ENCODE data around the gene ZNF556.
A peak's percentile ranks its signal among the peaks of the same experiment; 100 is the strongest.
"Not testable (repeated sequence)": the region's sequence is repeated elsewhere in the genome, so short reads cannot be mapped to it uniquely, and the experiment has no call there.

Gene ZNF556

DNA sequence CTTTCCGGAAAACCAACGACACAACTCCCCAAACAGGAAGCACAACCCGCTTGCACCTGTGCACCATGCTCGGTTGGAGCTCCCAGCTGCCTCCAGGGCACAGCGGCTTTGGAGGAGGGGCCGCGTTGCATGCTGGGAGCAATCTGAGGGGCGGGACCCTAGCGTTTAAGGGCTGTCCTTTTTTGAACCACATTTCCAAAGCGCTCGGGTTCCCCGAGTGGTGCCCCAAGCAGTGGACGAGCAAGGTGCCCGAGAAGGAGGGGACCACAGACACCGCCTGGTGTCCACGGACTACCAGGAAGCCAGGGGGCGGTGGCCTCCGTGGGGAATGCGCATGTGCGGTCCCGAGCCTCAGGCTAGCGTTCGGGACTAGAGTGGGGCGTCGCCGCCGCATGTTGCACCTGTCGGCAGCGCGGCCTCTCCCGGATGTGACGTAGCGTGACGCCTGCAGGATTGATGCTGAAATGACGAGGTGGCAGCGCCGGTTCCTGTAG, 21.6 kb downstream of the ZNF556 start:
- DNase-seq (ENCODE audit: low spot score), result no peak
- Histone ChIP-seq H3K27ac (no peak overlapping the region), H3K4me3 (no peak overlapping the region)
- TF ChIP-seq, protein P1, sequence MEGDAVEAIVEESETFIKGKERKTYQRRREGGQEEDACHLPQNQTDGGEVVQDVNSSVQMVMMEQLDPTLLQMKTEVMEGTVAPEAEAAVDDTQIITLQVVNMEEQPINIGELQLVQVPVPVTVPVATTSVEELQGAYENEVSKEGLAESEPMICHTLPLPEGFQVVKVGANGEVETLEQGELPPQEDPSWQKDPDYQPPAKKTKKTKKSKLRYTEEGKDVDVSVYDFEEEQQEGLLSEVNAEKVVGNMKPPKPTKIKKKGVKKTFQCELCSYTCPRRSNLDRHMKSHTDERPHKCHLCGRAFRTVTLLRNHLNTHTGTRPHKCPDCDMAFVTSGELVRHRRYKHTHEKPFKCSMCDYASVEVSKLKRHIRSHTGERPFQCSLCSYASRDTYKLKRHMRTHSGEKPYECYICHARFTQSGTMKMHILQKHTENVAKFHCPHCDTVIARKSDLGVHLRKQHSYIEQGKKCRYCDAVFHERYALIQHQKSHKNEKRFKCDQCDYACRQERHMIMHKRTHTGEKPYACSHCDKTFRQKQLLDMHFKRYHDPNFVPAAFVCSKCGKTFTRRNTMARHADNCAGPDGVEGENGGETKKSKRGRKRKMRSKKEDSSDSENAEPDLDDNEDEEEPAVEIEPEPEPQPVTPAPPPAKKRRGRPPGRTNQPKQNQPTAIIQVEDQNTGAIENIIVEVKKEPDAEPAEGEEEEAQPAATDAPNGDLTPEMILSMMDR (IDR thresholded peaks at IDR 0.05), result no peak

DNA sequence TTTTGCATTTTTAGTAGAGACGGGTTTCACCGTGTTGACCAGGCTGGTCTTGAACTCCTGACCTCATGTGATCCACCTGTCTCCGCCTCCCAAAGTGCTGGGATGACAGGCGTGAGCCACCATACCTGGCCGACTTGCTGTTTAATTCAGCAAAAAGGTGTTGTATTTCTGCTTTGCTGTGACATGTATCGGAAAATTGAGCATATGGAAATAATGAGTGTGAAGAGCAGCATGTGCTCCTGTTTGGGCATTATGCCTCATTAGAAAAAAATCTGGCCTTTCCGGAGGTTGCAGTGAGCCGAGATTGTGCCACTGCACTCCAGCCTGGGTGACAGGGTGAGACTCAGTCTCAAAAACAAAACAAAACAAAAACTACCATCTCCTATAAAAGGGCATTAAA, 23.4 kb downstream of the ZNF556 start:
- not testable (repeated sequence) for H3K4me3 ChIP-seq; H3K27ac ChIP-seq; DNase-seq (ENCODE audit: low spot score)

DNA sequence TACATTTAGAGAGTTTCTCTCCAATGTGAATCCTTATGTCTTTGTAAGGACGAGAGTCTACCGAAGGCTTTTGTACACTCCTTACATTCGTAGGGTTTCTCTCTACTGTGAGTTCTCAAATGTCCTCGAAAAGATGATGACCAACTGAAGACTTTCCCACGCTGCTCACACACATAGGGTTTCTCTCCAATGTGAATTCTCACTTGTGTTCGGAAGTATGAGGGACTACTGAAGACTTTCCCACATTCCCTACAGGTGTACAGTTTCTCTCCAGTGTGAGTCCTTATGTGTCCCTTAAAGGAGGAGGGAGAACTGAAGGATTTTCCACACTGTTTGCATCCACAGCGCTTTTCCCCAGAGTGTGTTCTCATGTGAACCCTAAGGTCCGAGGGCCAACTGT, 29.6 kb downstream of the ZNF556 start:
- TF ChIP-seq, protein P1 (IDR thresholded peaks at IDR 0.05), result no peak

DNA sequence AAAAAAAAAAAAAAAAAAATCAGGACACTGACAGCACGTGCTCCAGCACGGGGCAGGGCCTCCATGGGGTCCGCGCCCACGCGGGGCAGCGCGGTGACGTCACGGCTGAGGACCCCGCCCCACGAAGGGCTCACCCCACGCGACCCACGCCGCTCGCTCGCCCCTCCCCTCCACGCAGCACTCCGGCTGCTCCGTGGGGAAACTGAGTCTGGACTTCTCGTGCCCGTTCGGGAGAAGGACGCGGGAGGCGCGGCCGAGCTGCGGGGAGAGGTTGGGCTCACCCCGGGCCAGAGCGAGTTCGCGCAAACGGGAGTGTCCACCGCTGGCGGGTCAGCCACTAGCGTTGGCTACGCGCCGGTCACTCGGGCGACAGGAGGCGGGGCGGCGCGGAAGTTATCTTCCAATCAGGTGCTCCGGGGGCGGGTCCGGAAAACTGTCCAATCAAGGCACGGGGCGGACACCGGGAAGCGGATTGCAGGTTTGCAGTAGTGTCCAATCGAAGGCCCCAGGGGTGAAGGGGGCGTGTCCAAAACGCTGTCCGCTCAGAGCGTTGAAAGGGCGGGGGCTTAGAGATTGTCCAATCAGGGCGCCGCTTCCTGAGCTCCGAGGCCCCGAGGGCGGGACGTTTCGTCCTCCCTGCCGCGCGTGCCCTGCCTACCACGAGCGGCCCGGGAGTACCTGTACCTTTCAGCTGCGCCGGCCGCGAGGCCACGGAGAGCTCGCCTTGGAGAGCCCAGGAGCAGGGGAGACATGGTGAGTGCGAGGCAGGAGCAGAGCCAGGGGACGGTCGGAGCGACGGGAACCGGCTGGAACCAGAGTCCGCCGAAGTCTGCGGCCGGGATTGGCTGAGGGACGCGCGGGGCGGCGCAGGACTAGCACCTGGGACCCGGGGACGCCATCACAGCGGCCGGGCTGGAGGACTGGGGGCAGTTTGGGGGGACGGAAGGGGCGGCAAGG, 33.4 kb downstream of the ZNF556 start, which contains the start of gene ZNF57:
TSS of gene ZNF57 (plus strand) at position 633 of the 957 bp plus-strand sequence. CDS start at position 751, 118 bp downstream.
- peak within 1 kb of the TSS; percentile 46 to 91 for H3K27ac ChIP-seq
- TF ChIP-seq, protein P1 (IDR thresholded peaks at IDR 0.05), result no peak
- H3K4me3 ChIP-seq, result peak within 1 kb of the TSS; percentile 86
- peak; percentile 100 for DNase-seq (ENCODE audit: low spot score)

More for the DNA sequence above, 29.6 kb downstream of the ZNF556 start:
- Histone ChIP-seq H3K27ac (no peak overlapping the region), H3K4me3 (no peak overlapping the region)
- DNase-seq (ENCODE audit: low spot score), result no peak

DNA sequence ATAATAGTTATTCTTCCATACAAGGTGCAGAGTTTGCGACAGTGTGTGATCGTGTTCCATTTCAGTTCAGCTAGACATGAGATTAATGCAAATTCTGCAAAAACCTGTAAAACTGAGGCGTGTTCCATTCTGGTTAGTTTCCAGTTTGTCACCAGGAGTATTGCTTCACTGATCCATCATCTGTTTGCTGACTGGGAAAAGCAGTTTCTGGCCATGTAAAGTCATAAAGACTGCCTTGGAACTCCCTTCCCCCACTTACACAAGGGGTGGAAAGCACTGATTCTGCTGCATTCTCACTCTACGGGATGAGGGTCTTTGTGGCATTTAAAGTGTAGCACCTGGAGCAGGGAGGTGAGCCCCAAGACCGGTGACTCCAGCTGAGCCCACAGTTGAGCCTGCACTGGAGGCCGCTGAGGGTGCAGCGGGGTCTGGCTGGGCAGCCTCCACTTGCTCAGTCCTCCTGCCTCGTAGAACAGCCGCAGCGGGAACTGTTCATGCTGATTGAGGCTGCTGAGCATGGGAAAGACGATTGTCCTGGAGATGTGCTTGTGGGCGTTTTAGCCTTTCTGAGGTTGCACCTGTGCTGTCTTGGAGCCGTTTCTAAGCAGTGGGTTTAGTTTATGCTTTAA, 35.6 kb downstream of the ZNF556 start:
- no peak for DNase-seq (ENCODE audit: low spot score)

DNA sequence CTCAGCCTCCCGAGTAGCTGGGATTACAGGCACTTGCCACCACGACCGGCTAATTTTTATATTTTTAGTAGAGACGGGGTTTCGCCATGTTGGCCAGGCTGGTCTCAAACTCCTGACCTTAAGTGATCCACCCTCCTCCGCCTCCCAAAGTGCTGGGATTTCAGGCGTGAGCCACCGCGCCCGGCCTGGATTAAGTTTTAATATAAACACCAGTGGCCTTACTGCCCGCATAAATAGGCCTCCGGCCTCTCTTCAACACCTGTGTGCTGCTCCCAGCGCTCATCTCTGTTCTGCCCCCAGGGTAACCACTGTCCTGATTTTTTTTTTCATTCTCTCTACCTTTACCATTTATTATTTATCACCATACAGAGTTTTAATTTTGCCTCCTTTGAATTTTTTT, 36.2 kb downstream of the ZNF556 start:
- DNase-seq (ENCODE audit: low spot score); H3K27ac ChIP-seq; H3K4me3 ChIP-seq: not testable (repeated sequence)

More for the DNA sequence above, 35.6 kb downstream of the ZNF556 start:
- Histone ChIP-seq H3K27ac (no peak overlapping the region), H3K4me3 (no peak overlapping the region)
- TF ChIP-seq, protein P1 (IDR thresholded peaks at IDR 0.05), result no peak

DNA sequence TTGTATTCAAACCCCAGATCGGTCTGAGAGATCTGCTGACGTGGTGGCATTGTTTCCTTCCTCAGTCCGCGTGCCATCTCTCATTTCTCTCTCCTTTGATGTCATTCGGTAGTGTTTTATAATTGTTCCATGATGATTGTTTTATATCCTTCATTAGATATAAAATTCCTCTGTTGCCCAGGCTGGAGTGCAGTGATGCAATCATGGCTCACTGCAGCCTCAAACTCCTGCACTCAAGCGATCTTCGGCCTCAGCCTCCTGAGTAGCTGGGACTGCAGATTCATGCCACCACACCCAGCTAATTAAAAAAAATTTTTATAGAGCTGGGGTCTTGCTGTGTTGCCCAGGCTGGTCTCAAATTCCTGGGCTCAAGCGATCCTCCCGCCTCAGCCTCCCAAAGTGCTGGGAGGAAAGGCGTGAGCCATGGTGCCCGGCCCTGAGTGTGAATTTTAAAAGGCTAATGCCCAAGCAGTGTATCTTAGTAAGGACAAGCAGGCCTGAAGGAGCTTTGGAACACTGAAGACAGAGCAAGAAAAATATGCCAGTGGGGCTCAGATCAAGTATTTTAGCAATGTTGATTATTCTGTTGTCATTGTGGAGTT, 38.9 kb downstream of the ZNF556 start:
- TF ChIP-seq, protein P1 (IDR thresholded peaks at IDR 0.05), result no peak
- DNase-seq (ENCODE audit: low spot score), result no peak
- H3K27ac ChIP-seq, result no peak overlapping the region
- H3K4me3 ChIP-seq, result no peak overlapping the region
